Measurements from ENCODE around the gene IP6K3.

Gene IP6K3

GRCh38 chr6:33758815-33759216 is 12.1 kb upstream of the IP6K3 start:
- no peak for DNase-seq

- DNase-seq: no peak
These were observed 11.2 kb upstream of the IP6K3 start for GRCh38 chr6:33757906-33758305.

GRCh38 chr6:33757113-33757512 is 10.4 kb upstream of the IP6K3 start:
- DNase-seq: no peak

GRCh38 chr6:33756211-33756954 is 9.7 kb upstream of the IP6K3 start:
- no peak for DNase-seq

- no peak for DNase-seq
These were observed 8.6 kb upstream of the IP6K3 start for GRCh38 chr6:33755070-33755869.

- no peak for DNase-seq
These were observed 7.5 kb upstream of the IP6K3 start for GRCh38 chr6:33754222-33754621.

GRCh38 chr6:33752646-33753015 is 5.9 kb upstream of the IP6K3 start:
- DNase-seq: no peak

- DNase-seq: no peak
These were observed 5.3 kb upstream of the IP6K3 start for GRCh38 chr6:33751771-33752645.

GRCh38 chr6:33750244-33750991 is 3.7 kb upstream of the IP6K3 start:
- DNase-seq: no peak

- no peak for DNase-seq
These were observed 2.7 kb upstream of the IP6K3 start for GRCh38 chr6:33749401-33749800.

- no peak for DNase-seq
These were observed 2.1 kb upstream of the IP6K3 start for GRCh38 chr6:33748841-33749240.

GRCh38 chr6:33747823-33748222 is 1.1 kb upstream of the IP6K3 start:
- no peak for DNase-seq

- no peak for DNase-seq
These were observed 587 bp downstream of the IP6K3 start for GRCh38 chr6:33746036-33746600.

- DNase-seq: no peak
These were observed 1.2 kb downstream of the IP6K3 start for GRCh38 chr6:33745548-33745947.

GRCh38 chr6:33744895-33745546 is 1.7 kb downstream of the IP6K3 start:
- DNase-seq: no peak

GRCh38 chr6:33744001-33744848 is 2.5 kb downstream of the IP6K3 start:
- peak; percentile 71 for DNase-seq

GRCh38 chr6:33742837-33743236 is 3.9 kb downstream of the IP6K3 start:
- no peak for DNase-seq

GRCh38 chr6:33742092-33742491 is 4.6 kb downstream of the IP6K3 start:
- DNase-seq: no peak

- no peak for DNase-seq
These were observed 5.9 kb downstream of the IP6K3 start for GRCh38 chr6:33740794-33741193.

- no peak for DNase-seq
These were observed 6.5 kb downstream of the IP6K3 start for GRCh38 chr6:33740204-33740608.

GRCh38 chr6:33739571-33739970 is 7.1 kb downstream of the IP6K3 start:
- no peak for DNase-seq
